ENCODE measurements around the gene A2M.

DNA sequence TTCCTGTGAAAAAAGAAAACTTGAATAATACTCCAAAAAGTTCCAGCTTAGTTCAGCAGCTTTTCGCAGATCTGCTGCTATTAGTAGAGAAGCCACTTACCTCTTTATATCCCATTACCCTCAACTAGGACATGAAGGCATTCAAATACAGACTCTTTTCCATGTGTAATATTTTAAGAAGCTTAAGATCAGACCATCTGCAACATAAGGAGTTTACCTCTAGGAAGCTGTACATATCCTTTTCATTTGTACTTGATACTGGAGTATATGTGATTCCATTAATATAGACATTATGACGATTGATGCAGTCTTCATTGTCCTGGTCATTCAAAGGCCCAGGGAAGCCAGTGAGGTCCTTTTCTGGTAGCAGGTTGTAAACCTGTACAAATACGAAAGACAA is 20.4 kb downstream of the A2M start:
- TF ChIP-seq, protein P1, sequence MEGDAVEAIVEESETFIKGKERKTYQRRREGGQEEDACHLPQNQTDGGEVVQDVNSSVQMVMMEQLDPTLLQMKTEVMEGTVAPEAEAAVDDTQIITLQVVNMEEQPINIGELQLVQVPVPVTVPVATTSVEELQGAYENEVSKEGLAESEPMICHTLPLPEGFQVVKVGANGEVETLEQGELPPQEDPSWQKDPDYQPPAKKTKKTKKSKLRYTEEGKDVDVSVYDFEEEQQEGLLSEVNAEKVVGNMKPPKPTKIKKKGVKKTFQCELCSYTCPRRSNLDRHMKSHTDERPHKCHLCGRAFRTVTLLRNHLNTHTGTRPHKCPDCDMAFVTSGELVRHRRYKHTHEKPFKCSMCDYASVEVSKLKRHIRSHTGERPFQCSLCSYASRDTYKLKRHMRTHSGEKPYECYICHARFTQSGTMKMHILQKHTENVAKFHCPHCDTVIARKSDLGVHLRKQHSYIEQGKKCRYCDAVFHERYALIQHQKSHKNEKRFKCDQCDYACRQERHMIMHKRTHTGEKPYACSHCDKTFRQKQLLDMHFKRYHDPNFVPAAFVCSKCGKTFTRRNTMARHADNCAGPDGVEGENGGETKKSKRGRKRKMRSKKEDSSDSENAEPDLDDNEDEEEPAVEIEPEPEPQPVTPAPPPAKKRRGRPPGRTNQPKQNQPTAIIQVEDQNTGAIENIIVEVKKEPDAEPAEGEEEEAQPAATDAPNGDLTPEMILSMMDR (IDR thresholded peaks at IDR 0.05; ENCODE audit: low read depth, low read length) = no peak
- TF ChIP-seq EZH2phosphoT487 (IDR thresholded peaks at IDR 0.05; ENCODE audit: low read depth) = no peak
